ENCODE data around the gene BMPER. TPM values are rescaled to one million over a fixed set of nuclear protein-coding genes. Genes with fewer than 3 reads are reported as not detected.

The BMPER gene
- total RNA-seq, 1 experiment from 2014 or later: not detected

GRCh38 chr7:33872870-33873269, 32.5 kb upstream of the BMPER start:
- Mint-ChIP-seq H3K9me3 (ENCODE audit: unreplicated experiment) (no peaks in the 10 kb centered on the region), H3K27me3 (ENCODE audit: insufficient read depth, unreplicated experiment) (peaks cover 9% of the 10 kb centered on the region), H3K4me1 (ENCODE audit: low read depth, unreplicated experiment) (no peaks in the 10 kb centered on the region), H3K27ac (ENCODE audit: unreplicated experiment) (no peak overlapping the region), H3K4me3 (ENCODE audit: unreplicated experiment) (no peak overlapping the region), H3K36me3 (ENCODE audit: insufficient read depth, unreplicated experiment) (no peaks in the 10 kb centered on the region)
- ChIA-PET CTCF (no interaction called here), POLR2A (no interaction called here)
- Histone ChIP-seq H3K36me3 (ENCODE audit: control insufficient read depth, insufficient read depth, low read length) (no peaks in the 10 kb centered on the region), H3K27me3 (replicated peaks; ENCODE audit: control insufficient read depth, insufficient read depth, low read length) (no peaks in the 10 kb centered on the region), H3K9me3 (no peaks in the 10 kb centered on the region), H3K4me3 (ENCODE audit: low read depth, low read length) (no peak overlapping the region), H3K4me1 (no peaks in the 10 kb centered on the region)
- intact Hi-C loops (cut with micrococcal nuclease; ENCODE audit: unreplicated experiment): no loop called here
- TF ChIP-seq CTCF (IDR thresholded peaks at IDR 0.05; ENCODE audit: insufficient read depth in 1 of 2, low read depth in 1 of 2, low read length in 1 of 2, severe bottlenecking in 1 of 2, unreplicated experiment in 1 of 2): no peak
- no peak for DNase-seq
- BruUV-seq (replicated peaks): no TSS peak

DNA sequence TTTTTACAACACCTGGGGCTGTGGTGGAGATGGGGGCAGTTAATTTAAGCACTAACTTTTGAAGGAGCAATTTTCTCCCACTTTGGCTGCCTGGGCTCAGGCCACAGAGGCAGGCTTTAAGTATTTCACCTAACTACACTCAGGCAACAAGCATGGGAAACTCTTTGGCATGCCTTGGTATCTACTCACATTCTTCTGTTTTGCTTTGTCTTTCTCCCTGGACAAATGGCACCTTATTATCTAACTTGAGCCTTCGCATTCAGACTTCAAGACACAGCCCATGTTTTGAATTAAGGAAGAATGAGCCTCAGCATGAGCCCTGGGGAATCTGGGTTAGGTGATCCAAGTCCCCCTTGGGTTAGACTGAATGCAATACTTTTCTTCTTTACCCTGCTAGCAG, 31.8 kb upstream of the BMPER start:
- intact Hi-C loops (cut with micrococcal nuclease; ENCODE audit: unreplicated experiment): no loop called here
- Mint-ChIP-seq H3K9me3 (ENCODE audit: unreplicated experiment) (no peaks in the 10 kb centered on the region), H3K27ac (ENCODE audit: unreplicated experiment) (no peak overlapping the region), H3K36me3 (ENCODE audit: insufficient read depth, unreplicated experiment) (no peaks in the 10 kb centered on the region), H3K4me1 (ENCODE audit: low read depth, unreplicated experiment) (no peaks in the 10 kb centered on the region), H3K4me3 (ENCODE audit: unreplicated experiment) (no peak overlapping the region), H3K27me3 (ENCODE audit: insufficient read depth, unreplicated experiment) (peaks cover 9% of the 10 kb centered on the region)
- no peaks in the 10 kb centered on the region for H3K36me3 ChIP-seq (ENCODE audit: control insufficient read depth, insufficient read depth, low read length)
- ChIA-PET POLR2A (no interaction called here), CTCF (no interaction called here)
- DNase-seq: no peak
- TF ChIP-seq CTCF (IDR thresholded peaks at IDR 0.05; ENCODE audit: insufficient read depth in 1 of 2, low read depth in 1 of 2, low read length in 1 of 2, severe bottlenecking in 1 of 2, unreplicated experiment in 1 of 2): no peak
- no peaks in the 10 kb centered on the region for H3K27me3 ChIP-seq (replicated peaks; ENCODE audit: control insufficient read depth, insufficient read depth, low read length)
- H3K4me3 ChIP-seq (ENCODE audit: low read depth, low read length): no peak overlapping the region
- BruUV-seq (replicated peaks): no TSS peak
- H3K4me1 ChIP-seq: no peaks in the 10 kb centered on the region
- no peaks in the 10 kb centered on the region for H3K9me3 ChIP-seq

DNA sequence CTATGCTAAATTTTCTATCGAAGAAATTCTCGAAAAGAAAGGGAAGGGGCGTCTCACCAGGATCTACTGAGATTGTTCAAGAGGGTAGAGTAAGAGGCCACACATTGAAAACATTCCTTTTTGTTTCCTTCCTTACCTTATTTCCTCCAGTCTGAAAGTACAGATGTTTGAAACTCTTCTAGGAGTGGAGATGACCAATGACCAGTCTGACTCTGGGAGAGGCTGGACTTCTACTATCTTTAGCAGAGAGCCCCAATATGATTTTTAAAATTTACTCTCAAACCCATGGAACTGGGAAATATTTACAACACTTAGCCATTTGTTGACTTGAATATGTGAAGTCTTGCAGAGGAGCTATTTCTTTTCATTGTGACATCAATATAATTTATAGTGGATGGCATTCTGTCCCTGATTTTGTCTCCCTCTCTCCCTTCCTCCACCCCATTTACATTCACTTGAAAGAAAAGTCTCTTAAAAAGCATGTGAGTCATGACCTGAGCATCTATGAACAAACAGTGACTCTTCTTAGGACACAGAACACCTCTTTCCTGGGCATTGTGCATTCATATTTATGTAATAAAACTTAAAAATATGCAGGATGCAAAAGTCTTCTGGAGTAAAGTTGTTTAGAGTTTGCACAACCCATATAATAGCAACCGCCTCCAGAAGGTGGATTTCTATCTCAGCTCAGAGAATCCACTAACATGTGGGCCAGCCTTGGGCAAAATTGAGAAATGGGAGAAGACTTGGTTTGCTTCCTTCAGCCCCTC, 31.2 kb upstream of the BMPER start:
- DNase-seq: no peak
- Mint-ChIP-seq H3K9me3 (ENCODE audit: unreplicated experiment) (no peaks in the 10 kb centered on the region), H3K4me3 (ENCODE audit: unreplicated experiment) (no peak overlapping the region), H3K27me3 (ENCODE audit: insufficient read depth, unreplicated experiment) (peaks cover 9% of the 10 kb centered on the region), H3K27ac (ENCODE audit: unreplicated experiment) (no peak overlapping the region), H3K4me1 (ENCODE audit: low read depth, unreplicated experiment) (no peaks in the 10 kb centered on the region), H3K36me3 (ENCODE audit: insufficient read depth, unreplicated experiment) (no peaks in the 10 kb centered on the region)
- ChIA-PET CTCF (no interaction called here), POLR2A (no interaction called here)
- TF ChIP-seq CTCF (IDR thresholded peaks at IDR 0.05; ENCODE audit: insufficient read depth in 1 of 2, low read depth in 1 of 2, low read length in 1 of 2, severe bottlenecking in 1 of 2, unreplicated experiment in 1 of 2): no peak
- Histone ChIP-seq H3K36me3 (ENCODE audit: control insufficient read depth, insufficient read depth, low read length) (no peaks in the 10 kb centered on the region), H3K4me3 (ENCODE audit: low read depth, low read length) (no peak overlapping the region), H3K27me3 (replicated peaks; ENCODE audit: control insufficient read depth, insufficient read depth, low read length) (no peaks in the 10 kb centered on the region), H3K9me3 (no peaks in the 10 kb centered on the region), H3K4me1 (no peaks in the 10 kb centered on the region)
- BruUV-seq (replicated peaks): no TSS peak
- intact Hi-C loops (cut with micrococcal nuclease; ENCODE audit: unreplicated experiment): no loop called here
